ENCODE results near the gene CSRP1. TPM values are rescaled to one million over a fixed set of nuclear protein-coding genes. Genes with fewer than 3 reads are reported as not detected.

CSRP1 gene
- total and polyA plus RNA-seq, 9 of the 15 experiments (the other 6 are each of a cell fraction or from before 2014, with no cell fraction given) = 6.8 to 39.4 (median 23.7) TPM

GRCh38 chr1:201444792-201445191, 62.1 kb downstream of the CSRP1 start (continued):
- no peak for TF ChIP-seq TSC22D4 (tag; IDR thresholded peaks at IDR 0.05)
- TF ChIP-seq TSHZ1 (CRISPR knock-in tag; IDR thresholded peaks at IDR 0.05) = no peak
- TF ChIP-seq JUND (IDR thresholded peaks at IDR 0.05; ENCODE audit: borderline replicate concordance, low read depth, low read length) = peak; percentile 78
- peak; percentile 91 for TF ChIP-seq JUND (tag; IDR thresholded peaks at IDR 0.05; ENCODE audit: borderline replicate concordance, low read depth, low read length)
- TF ChIP-seq RNF219 (CRISPR knock-in tag; IDR thresholded peaks at IDR 0.05) = no peak
- TF ChIP-seq JUNB (CRISPR knock-in tag; conservative IDR thresholded peaks at IDR 0.05) = peak; percentile 63; the same call in 1 of the 2 replicates
- TF ChIP-seq ATF1 (CRISPR knock-in tag; IDR thresholded peaks at IDR 0.05) = no peak
- peak; percentile 86 for TF ChIP-seq ATF1 (tag; IDR thresholded peaks at IDR 0.05)
- TF ChIP-seq C11orf30 (IDR thresholded peaks at IDR 0.05; ENCODE audit: low read depth) = peak; percentile 26; the same call in 1 of the 2 replicates
- no peak for TF ChIP-seq MGA (IDR thresholded peaks at IDR 0.05)
- TF ChIP-seq SLC30A9 (CRISPR knock-in tag; IDR thresholded peaks at IDR 0.05) = no peak
- TF ChIP-seq PRPF4 (IDR thresholded peaks at IDR 0.05; ENCODE audit: insufficient read depth, low read depth, low read length, poor library complexity, severe bottlenecking) = no peak
